Gastroesophageal sphincter (tissue), 4 donors: ENCODE data around the gene UMODL1. TPM values are rescaled to one million over a fixed set of nuclear protein-coding genes. Genes with fewer than 3 reads are reported as not detected.

Experiments
- ATAC-seq: fragments of 150-250 bp; one replicate; pipeline ENCODE4 v1.9.1; 2016; ENCODE audit warnings: mild to moderate bottlenecking, moderate library complexity
- H3K27ac ChIP-seq, 4 donors: fragments of 200-600 bp; sonication (generic) in 3 of 4; 1 replicate in 3 of 4; 2 replicates in 1 of 4; pipeline ENCODE4 v1.5.1; 2016 to 2019
- H3K27me3 ChIP-seq: fragments of 200-600 bp; sonication (generic); one replicate; pipeline ENCODE4 v1.5.1; 2019
- H3K36me3 ChIP-seq, 2 donors: fragments of 200-600 bp; sonication (generic); one replicate each; pipeline ENCODE4 v1.5.1; 2019; ENCODE audit warnings: control low read depth in 1 of 2
- H3K4me1 ChIP-seq, 3 donors: fragments of 200-600 bp; sonication (generic); 1 replicate in 2 of 3; 2 replicates in 1 of 3; pipeline ENCODE4 v1.5.1; 2016 to 2019; ENCODE audit warnings: control low read depth in 2 of 3
- H3K4me3 ChIP-seq, 2 donors: fragments of 200-600 bp; sonication (generic); one replicate each; pipeline ENCODE4 v1.5.1; 2019; ENCODE audit warnings: mild to moderate bottlenecking in 1 of 2, moderate library complexity in 1 of 2
- H3K9me3 ChIP-seq, 3 donors: fragments of 200-600 bp; sonication (generic); one replicate each; pipeline ENCODE4 v1.5.1; 2017 to 2019; ENCODE audit warnings: control low read depth in 2 of 3
- EP300 ChIP-seq: sonication (generic); formaldehyde crosslinking; IDR thresholded peaks from one replicate; pipeline ENCODE4 v1.6.1; 2017; ENCODE audit warnings: antibody characterized with exemption, mild to moderate bottlenecking
- POLR2A ChIP-seq, 2 donors: fragments of 450-650 bp; IDR thresholded peaks; one replicate each; pipeline ENCODE4 v1.6.1; 2017; ENCODE audit warnings: antibody characterized with exemption in 2 of 2, mild to moderate bottlenecking in 2 of 2, moderate library complexity in 1 of 2
- POLR2AphosphoS5 ChIP-seq: sonication (generic); formaldehyde crosslinking; IDR thresholded peaks from one replicate; pipeline ENCODE4 v1.6.1; 2017; ENCODE audit warnings: antibody characterized with exemption
- WGBS, 2 donors: methylation state at CpG; one replicate each; pipeline ENCODE4 v1.1.5; 2018; ENCODE audit warnings: low coverage in 1 of 2; 5-methylcytosine and 5-hydroxymethylcytosine counted together
- total RNA-seq, 4 donors: library from RNA; depleted of rRNA; stranded (reverse); fragments of >200 nt; gene quantifications; one replicate each; pipeline ENCODE4 v1.1.0, GENCODE V29; 2016
- TF ChIP-seq, protein P1 (sequence below), 4 experiments: fragments of 200-600 bp in 2 of 4; fragments of 450-650 bp in 2 of 4; sonication (generic) in 1 of 4; IDR thresholded peaks; one replicate each; pipeline ENCODE4 v1.5.1; 2017 to 2019; ENCODE audit warnings: antibody characterized with exemption in 4 of 4, mild to moderate bottlenecking in 2 of 4, moderate library complexity in 2 of 4

Gene UMODL1
- total RNA-seq, 4 donors from 2014 or later, result not detected

DNA sequence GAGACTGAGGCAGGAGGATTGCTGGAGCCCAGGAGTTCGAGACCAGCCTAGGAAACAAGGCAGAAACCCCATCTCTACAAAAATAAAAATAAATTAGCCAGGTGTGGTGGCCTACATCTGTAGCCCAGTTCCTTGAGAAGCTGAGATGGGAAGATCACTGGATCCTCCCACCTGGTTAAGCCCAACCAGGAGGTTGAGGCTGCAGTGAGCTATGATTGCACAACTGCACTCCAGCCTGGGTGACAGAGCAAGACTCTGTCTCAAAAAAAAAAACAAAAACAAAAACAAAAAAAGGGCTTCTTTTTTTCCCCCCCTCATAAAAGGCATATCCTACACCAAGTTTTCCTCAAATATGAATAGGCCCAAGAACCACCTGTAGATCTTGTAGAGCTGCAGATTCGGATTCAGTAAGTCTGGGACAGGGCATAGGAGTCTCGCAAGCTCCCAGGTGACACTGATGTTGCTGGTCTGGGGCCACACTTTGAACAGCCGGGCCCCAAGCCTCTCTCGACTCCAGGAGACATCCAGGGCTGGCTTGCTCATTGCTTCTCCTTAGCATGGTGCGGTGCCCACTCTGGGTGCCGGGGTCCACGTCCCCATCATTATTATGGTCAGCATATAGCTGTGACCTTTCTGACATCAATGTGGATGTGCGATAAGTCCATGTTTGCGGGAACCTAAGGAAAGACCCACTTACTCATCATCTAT, 22.1 kb upstream of the UMODL1 start:
- no peak overlapping the region for H3K27ac ChIP-seq

DNA sequence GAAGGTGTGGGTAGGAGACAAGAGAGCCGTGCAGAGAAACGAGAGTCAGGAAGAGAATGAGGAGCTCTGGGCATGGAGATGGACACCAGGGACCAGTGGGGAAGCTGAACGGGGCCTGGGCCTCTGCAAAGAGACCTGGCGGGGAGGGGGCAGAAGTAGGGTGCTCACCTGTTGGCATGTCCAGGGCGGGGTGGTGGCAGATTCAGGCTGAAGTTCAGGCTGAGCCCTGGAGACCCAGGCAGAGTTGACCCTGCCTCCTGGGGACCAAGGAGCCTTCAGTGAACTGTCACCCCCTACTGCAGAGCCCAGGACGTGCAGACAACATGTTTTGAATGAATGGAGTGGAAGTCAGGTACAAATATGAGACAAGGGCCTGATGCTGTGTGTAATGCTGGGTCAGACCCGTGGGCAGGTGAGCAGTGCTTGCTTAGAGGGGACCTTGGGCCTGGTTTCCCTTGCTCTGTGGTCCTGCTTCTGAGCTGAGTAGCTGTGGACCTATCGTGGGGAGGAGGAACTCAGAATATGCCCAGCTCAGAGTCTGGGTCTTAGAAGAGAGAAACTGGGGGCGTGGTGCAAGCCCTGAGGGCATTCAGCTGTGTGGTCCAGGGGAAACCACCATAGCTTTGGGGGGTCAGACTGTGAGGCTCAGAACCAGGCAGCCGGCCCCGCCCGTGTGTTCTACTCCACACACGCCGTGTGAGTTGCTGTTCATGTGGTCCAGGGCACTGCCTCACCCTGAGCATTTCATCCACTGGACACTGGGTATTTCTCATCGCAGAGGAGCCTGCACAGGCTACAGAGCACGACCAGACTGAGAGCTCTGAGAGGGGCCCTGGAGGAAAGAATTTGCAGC, 21.3 kb upstream of the UMODL1 start:
- Histone ChIP-seq H3K27me3 (peaks cover 7% of the 10 kb centered on the region), H3K4me3 (no peak overlapping the region), H3K9me3 (no peaks in the 10 kb centered on the region), H3K27ac (no peak overlapping the region), H3K4me1 (peaks cover 0 to 13% (median 0%) of the 10 kb centered on the region in 3 donors), H3K36me3 (no peaks in the 10 kb centered on the region)
- no peak for TF ChIP-seq EP300
- TF ChIP-seq POLR2A (IDR thresholded peaks at IDR 0.05), result no peak
- TF ChIP-seq, protein P1, sequence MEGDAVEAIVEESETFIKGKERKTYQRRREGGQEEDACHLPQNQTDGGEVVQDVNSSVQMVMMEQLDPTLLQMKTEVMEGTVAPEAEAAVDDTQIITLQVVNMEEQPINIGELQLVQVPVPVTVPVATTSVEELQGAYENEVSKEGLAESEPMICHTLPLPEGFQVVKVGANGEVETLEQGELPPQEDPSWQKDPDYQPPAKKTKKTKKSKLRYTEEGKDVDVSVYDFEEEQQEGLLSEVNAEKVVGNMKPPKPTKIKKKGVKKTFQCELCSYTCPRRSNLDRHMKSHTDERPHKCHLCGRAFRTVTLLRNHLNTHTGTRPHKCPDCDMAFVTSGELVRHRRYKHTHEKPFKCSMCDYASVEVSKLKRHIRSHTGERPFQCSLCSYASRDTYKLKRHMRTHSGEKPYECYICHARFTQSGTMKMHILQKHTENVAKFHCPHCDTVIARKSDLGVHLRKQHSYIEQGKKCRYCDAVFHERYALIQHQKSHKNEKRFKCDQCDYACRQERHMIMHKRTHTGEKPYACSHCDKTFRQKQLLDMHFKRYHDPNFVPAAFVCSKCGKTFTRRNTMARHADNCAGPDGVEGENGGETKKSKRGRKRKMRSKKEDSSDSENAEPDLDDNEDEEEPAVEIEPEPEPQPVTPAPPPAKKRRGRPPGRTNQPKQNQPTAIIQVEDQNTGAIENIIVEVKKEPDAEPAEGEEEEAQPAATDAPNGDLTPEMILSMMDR (IDR thresholded peaks at IDR 0.05), result no peak
- no peak for TF ChIP-seq POLR2AphosphoS5
- no peak for ATAC-seq
- WGBS, 2 donors, result 66 to 92% methylated on average over 3 to 5 of the region's 16 CpGs

More for the DNA sequence above, 22.1 kb upstream of the UMODL1 start:
- 96 to 100% methylated on average over 4 to 5 of the region's 10 CpGs for WGBS, 2 donors
- Histone ChIP-seq H3K4me1 (peaks cover 0 to 13% (median 0%) of the 10 kb centered on the region in 3 donors), H3K9me3 (no peaks in the 10 kb centered on the region), H3K4me3 (no peak overlapping the region), H3K36me3 (no peaks in the 10 kb centered on the region), H3K27me3 (peaks cover under 1% of the 10 kb centered on the region)
- no peak for ATAC-seq
- no peak for TF ChIP-seq EP300
- TF ChIP-seq POLR2AphosphoS5, result no peak
- TF ChIP-seq, protein P1 (IDR thresholded peaks at IDR 0.05), result no peak
- no peak for TF ChIP-seq POLR2A (IDR thresholded peaks at IDR 0.05)

- no peak for ATAC-seq
- H3K4me1 ChIP-seq, result peaks cover 0 to 13% (median 0%) of the 10 kb centered on the region in 3 donors
- H3K27me3 ChIP-seq, result peaks cover 17% of the 10 kb centered on the region
- H3K36me3 ChIP-seq, result no peaks in the 10 kb centered on the region
- no peak overlapping the region for H3K27ac ChIP-seq
- 36 to 40% methylated on average over 1 to 7 of the region's 9 CpGs for WGBS, 2 donors
- H3K4me3 ChIP-seq, result no peak overlapping the region
- H3K9me3 ChIP-seq, result no peaks in the 10 kb centered on the region
- TF ChIP-seq EP300 (no peak), POLR2A (IDR thresholded peaks at IDR 0.05) (no peak), POLR2AphosphoS5 (no peak)
- TF ChIP-seq, protein P1 (IDR thresholded peaks at IDR 0.05), result no peak
Measured at GRCh38 chr21:42051788-42052187, 19.3 kb upstream of the UMODL1 start.

GRCh38 chr21:42055425-42055824, 15.7 kb upstream of the UMODL1 start:
- no peaks in the 10 kb centered on the region for H3K4me1 ChIP-seq
- H3K27me3 ChIP-seq, result peaks cover 44% of the 10 kb centered on the region
- H3K36me3 ChIP-seq, result no peaks in the 10 kb centered on the region
- H3K4me3 ChIP-seq, result no peak overlapping the region
- H3K27ac ChIP-seq, result no peak overlapping the region
- TF ChIP-seq POLR2AphosphoS5 (no peak), POLR2A (IDR thresholded peaks at IDR 0.05) (no peak), EP300 (no peak)
- TF ChIP-seq, protein P1 (IDR thresholded peaks at IDR 0.05), result no peak
- 65 to 75% methylated on average over 3 to 4 of the region's 9 CpGs for WGBS, 2 donors
- H3K9me3 ChIP-seq, result no peaks in the 10 kb centered on the region
- no peak for ATAC-seq
